Prostate gland (tissue), 2 donors: Measurements from ENCODE around the gene MYBBP1A.

Experiments used
- CTCF ChIP-seq, 4 experiments: fragments of 200-600 bp in 2 of 4; fragments of 450-650 bp in 2 of 4; sonication (generic) in 2 of 4; IDR thresholded peaks; 1 replicate in 3 of 4; 2 replicates in 1 of 4; pipeline ENCODE4 v1.5.1; 2016 to 2019; ENCODE audit warnings: antibody characterized with exemption in 4 of 4, mild to moderate bottlenecking in 2 of 4, moderate library complexity in 2 of 4
- POLR2A ChIP-seq: fragments of 450-650 bp; IDR thresholded peaks from one replicate; pipeline ENCODE4 v1.6.1; 2016; ENCODE audit warnings: antibody characterized with exemption, mild to moderate bottlenecking
- POLR2AphosphoS5 ChIP-seq: sonication (generic); formaldehyde crosslinking; IDR thresholded peaks from one replicate; pipeline ENCODE4 v1.6.1; 2017; ENCODE audit warnings: antibody characterized with exemption

GRCh38 chr17:4501295-4501949, 53.8 kb downstream of the MYBBP1A start:
- TF ChIP-seq POLR2AphosphoS5 (no peak), CTCF (IDR thresholded peaks at IDR 0.05) (no peak), POLR2A (no peak)
